Prostate gland (tissue), 2 donors: ENCODE results near the gene MIB2.

Experiments used
- CTCF ChIP-seq, 4 experiments: fragments of 200-600 bp in 2 of 4; fragments of 450-650 bp in 2 of 4; sonication (generic) in 2 of 4; IDR thresholded peaks; 1 replicate in 3 of 4; 2 replicates in 1 of 4; pipeline ENCODE4 v1.5.1; 2016 to 2019; ENCODE audit warnings: antibody characterized with exemption in 4 of 4, mild to moderate bottlenecking in 2 of 4, moderate library complexity in 2 of 4
- POLR2AphosphoS5 ChIP-seq: sonication (generic); formaldehyde crosslinking; IDR thresholded peaks from one replicate; pipeline ENCODE4 v1.6.1; 2017; ENCODE audit warnings: antibody characterized with exemption

GRCh38 chr1:1582585-1583346 is 32.5 kb upstream of the MIB2 start:
- TF ChIP-seq CTCF (IDR thresholded peaks at IDR 0.05) = no peak
- TF ChIP-seq POLR2AphosphoS5 = no peak
